Smooth muscle cell (in vitro differentiated cells): ENCODE results near the gene RFESD. TPM values are rescaled to one million over a fixed set of nuclear protein-coding genes. Genes with fewer than 3 reads are reported as not detected.
A peak's percentile ranks its signal among the peaks of the same experiment; 100 is the strongest.

Experiments
- DNase-seq: peaks from one replicate; lab custom pipeline; 2025; ENCODE audit not compliant: unreplicated experiment; lab: John Stamatoyannopoulos, UW
- H2AFZ ChIP-seq: fragments of 200-600 bp; sonication (generic); 2 replicates; pipeline ENCODE4 v1.6.0; 2016; ENCODE audit warnings: antibody characterized with exemption, low read depth, mild to moderate bottlenecking
- H3F3A ChIP-seq: fragments of 200-600 bp; sonication (generic); 2 replicates; pipeline ENCODE4 v1.6.0; 2017; ENCODE audit warnings: antibody characterized with exemption, low read depth
- H3K27ac ChIP-seq: fragments of 200-600 bp; sonication (generic); 2 replicates; pipeline ENCODE4 v1.5.1; 2016; ENCODE audit warnings: low read depth, mild to moderate bottlenecking
- H3K27me3 ChIP-seq: fragments of 200-600 bp; sonication (generic); 2 replicates; pipeline ENCODE4 v1.6.1; 2016; ENCODE audit warnings: low read depth, mild to moderate bottlenecking
- H3K36me3 ChIP-seq: fragments of 200-600 bp; sonication (generic); 2 replicates; pipeline ENCODE4 v1.5.1; 2016; ENCODE audit warnings: low read depth
- H3K4me1 ChIP-seq: fragments of 200-600 bp; sonication (generic); 2 replicates; pipeline ENCODE4 v1.5.1; 2016; ENCODE audit warnings: low read depth
- H3K4me2 ChIP-seq: fragments of 200-600 bp; sonication (generic); 2 replicates; pipeline ENCODE4 v1.6.0; 2016; ENCODE audit warnings: mild to moderate bottlenecking
- H3K4me3 ChIP-seq: fragments of 200-600 bp; sonication (generic); 2 replicates; pipeline ENCODE4 v1.5.1; 2016; ENCODE audit warnings: mild to moderate bottlenecking
- H3K79me2 ChIP-seq: fragments of 200-600 bp; sonication (generic); 2 replicates; pipeline ENCODE4 v1.6.0; 2016; ENCODE audit warnings: low read depth, mild to moderate bottlenecking
- H3K9ac ChIP-seq: fragments of 200-600 bp; sonication (generic); 2 replicates; pipeline ENCODE4 v1.6.0; 2016; ENCODE audit warnings: low read depth
- H3K9me3 ChIP-seq: fragments of 200-600 bp; sonication (generic); replicated peaks from 2 replicates; pipeline ENCODE4 v1.5.1; 2016; ENCODE audit warnings: low read depth
- H4K20me1 ChIP-seq: fragments of 200-600 bp; sonication (generic); 2 replicates; pipeline ENCODE4 v1.6.0; 2016; ENCODE audit warnings: low read depth
- CTCF ChIP-seq: fragments of 200-600 bp; sonication (generic); IDR thresholded peaks from 2 replicates; pipeline ENCODE4 v1.5.1; 2017; ENCODE audit warnings: borderline replicate concordance, mild to moderate bottlenecking, antibody characterized with exemption; ENCODE audit not compliant: insufficient read depth, poor library complexity, severe bottlenecking
- WGBS: methylation state at CpG from one replicate; pipeline ENCODE4 v1.1.7; 2016; ENCODE audit warnings: low lambda C conversion rate; 5-methylcytosine and 5-hydroxymethylcytosine counted together
- polyA plus RNA-seq: library from polyadenylated mRNA; unstranded; fragments of >200 nt; fragmentation: Nextera tagmentation; extraction: Ambion mirVana; gene quantifications from 2 replicates; pipeline ENCODE4 v1.2.1, GENCODE V29; 2016
- total RNA-seq: library from RNA; depleted of rRNA; stranded (reverse); fragments of >200 nt; gene quantifications from 2 replicates; pipeline ENCODE4 v1.2.3, GENCODE V29; 2014

Gene RFESD
- total and polyA plus RNA-seq, 2 experiments from 2014 or later, result 3.6 to 6.8 TPM

- H3K4me1 ChIP-seq, result peaks cover 8% of the 10 kb centered on the region
- WGBS, result 29% methylated on average over 2 of the region's 2 CpGs
- no peak for DNase-seq
- no peaks in the 10 kb centered on the region for H3F3A ChIP-seq
- H3K9me3 ChIP-seq, result no peaks in the 10 kb centered on the region
- no peaks in the 10 kb centered on the region for H4K20me1 ChIP-seq
- H3K27ac ChIP-seq, result no peak overlapping the region
- H3K4me2 ChIP-seq, result no peak overlapping the region
- no peak overlapping the region for H3K9ac ChIP-seq
- H2AFZ ChIP-seq, result no peak overlapping the region
- TF ChIP-seq CTCF, result no peak
- H3K36me3 ChIP-seq, result no peaks in the 10 kb centered on the region
- no peaks in the 10 kb centered on the region for H3K27me3 ChIP-seq
- no peaks in the 10 kb centered on the region for H3K79me2 ChIP-seq
- no peak overlapping the region for H3K4me3 ChIP-seq
These were observed 40.1 kb downstream of the RFESD start for GRCh38 chr5:95686651-95687050.

DNA sequence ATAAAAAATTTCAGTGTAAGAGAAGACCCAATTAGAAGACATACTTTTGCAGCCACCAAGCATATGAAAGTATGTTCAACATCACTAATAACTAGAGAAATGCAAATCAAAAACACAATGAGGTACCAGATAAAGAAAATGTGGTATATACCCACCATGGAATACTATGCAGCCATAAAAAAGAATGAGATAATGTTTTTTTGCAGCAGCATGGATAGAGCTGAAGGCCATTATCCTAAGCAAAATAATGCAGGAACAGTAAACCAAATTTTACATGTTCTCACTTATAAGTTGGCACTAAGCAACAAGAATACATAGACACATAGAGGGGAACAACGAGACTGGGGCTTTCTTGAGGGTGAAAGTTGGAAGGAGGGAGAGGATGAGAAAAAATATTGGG lies 43.1 kb downstream of the RFESD start:
- Histone ChIP-seq H2AFZ (no peak overlapping the region), H3K27ac (no peak overlapping the region), H3K9me3 (no peaks in the 10 kb centered on the region), H3F3A (no peaks in the 10 kb centered on the region), H3K9ac (no peak overlapping the region), H3K4me3 (no peak overlapping the region), H3K4me1 (peaks cover 8% of the 10 kb centered on the region), H3K36me3 (no peaks in the 10 kb centered on the region), H3K79me2 (no peaks in the 10 kb centered on the region), H4K20me1 (no peaks in the 10 kb centered on the region), H3K27me3 (no peaks in the 10 kb centered on the region), H3K4me2 (no peak overlapping the region)
- no peak for DNase-seq
- no peak for TF ChIP-seq CTCF
- 95% methylated on average over 1 of the region's 1 CpG for WGBS

DNA sequence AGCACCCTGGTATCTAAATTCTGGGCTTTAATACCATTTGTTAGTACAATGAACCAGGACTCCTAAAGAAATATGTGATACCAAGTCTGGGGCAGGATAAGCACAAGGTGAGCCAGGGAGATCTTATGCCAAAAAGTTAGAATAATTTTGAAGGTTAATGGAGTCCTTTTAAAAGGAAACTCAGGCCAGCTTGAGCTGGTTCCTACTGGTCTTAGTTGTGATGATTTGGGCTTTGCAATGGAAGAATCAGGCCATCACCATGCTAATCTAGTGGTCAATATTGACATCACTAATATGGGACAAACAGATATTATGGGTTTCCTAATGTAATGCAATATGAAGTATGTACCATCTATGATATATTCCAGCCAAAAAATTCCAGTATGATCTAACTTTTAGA lies 43.8 kb downstream of the RFESD start:
- DNase-seq, result no peak
- H3K27me3 ChIP-seq, result no peaks in the 10 kb centered on the region
- no peak for TF ChIP-seq CTCF
- H3F3A ChIP-seq, result no peaks in the 10 kb centered on the region
- H3K9me3 ChIP-seq, result no peaks in the 10 kb centered on the region
- H3K79me2 ChIP-seq, result no peaks in the 10 kb centered on the region
- no peak overlapping the region for H3K4me3 ChIP-seq
- peaks cover 8% of the 10 kb centered on the region for H3K4me1 ChIP-seq
- no peak overlapping the region for H3K27ac ChIP-seq
- H3K9ac ChIP-seq, result no peak overlapping the region
- H2AFZ ChIP-seq, result no peak overlapping the region
- no peaks in the 10 kb centered on the region for H4K20me1 ChIP-seq
- H3K36me3 ChIP-seq, result no peaks in the 10 kb centered on the region
- no peak overlapping the region for H3K4me2 ChIP-seq

GRCh38 chr5:95697781-95698681 lies 51.5 kb downstream of the RFESD start:
- Histone ChIP-seq H3F3A (peaks cover 4% of the 10 kb centered on the region), H2AFZ (no peak overlapping the region), H3K36me3 (no peaks in the 10 kb centered on the region), H3K27me3 (no peaks in the 10 kb centered on the region), H3K79me2 (no peaks in the 10 kb centered on the region), H3K4me3 (no peak overlapping the region), H3K9me3 (no peaks in the 10 kb centered on the region), H3K4me2 (peak overlapping the region; percentile 1), H3K4me1 (peaks cover 4% of the 10 kb centered on the region), H3K27ac (no peak overlapping the region), H3K9ac (no peak overlapping the region), H4K20me1 (no peaks in the 10 kb centered on the region)
- TF ChIP-seq CTCF, result no peak
- WGBS, result 16% methylated on average over 7 of the region's 7 CpGs
- no peak for DNase-seq
